Activated naive CD4-positive, alpha-beta T cell treated with anti-CD3 and anti-CD28 coated beads, Interleukin-2, amount 50 U/mL, for 72 hours (primary cell): ENCODE measurements around the gene SMIM10L2A. TPM values are rescaled to one million over a fixed set of nuclear protein-coding genes. Genes with fewer than 3 reads are reported as not detected.
"Not testable (repeated sequence)": the region's sequence is repeated elsewhere in the genome, so short reads cannot be mapped to it uniquely, and the experiment has no call there.

ENCODE experiments used
- ATAC-seq, 2 donors: fragments of 150-1000 bp; cut with Tn5 transposase; 2 replicates each; pipeline ENCODE4 v1.10.0; 2021; ENCODE audit warnings: mild to moderate bottlenecking in 2 of 2, moderate library complexity in 2 of 2
- DNase-seq, 2 donors: peaks; one replicate each; pipeline ENCODE4 v3.0.0; 2021 to 2022; ENCODE audit warnings: low spot score in 2 of 2
- H3K27ac Mint-ChIP-seq, 2 donors: one replicate each; pipeline ENCODE4 v1.8.0; 2022; ENCODE audit warnings: mild to moderate bottlenecking in 2 of 2, mixed read lengths in 2 of 2
- H3K36me3 Mint-ChIP-seq, 2 donors: one replicate each; pipeline ENCODE4 v1.8.0; 2022; ENCODE audit warnings: mixed read lengths in 2 of 2
- H3K9me3 Mint-ChIP-seq, 2 donors: one replicate each; pipeline ENCODE4 v1.8.0; 2022; ENCODE audit warnings: mixed read lengths in 2 of 2
- total RNA-seq, 2 donors: library from RNA; stranded (reverse); gene quantifications; one replicate each; pipeline ENCODE4 v1.2.3, GENCODE V29; 2022

Gene SMIM10L2A
- total RNA-seq, 2 donors from 2014 or later: 0.18 to 0.54 TPM

DNA sequence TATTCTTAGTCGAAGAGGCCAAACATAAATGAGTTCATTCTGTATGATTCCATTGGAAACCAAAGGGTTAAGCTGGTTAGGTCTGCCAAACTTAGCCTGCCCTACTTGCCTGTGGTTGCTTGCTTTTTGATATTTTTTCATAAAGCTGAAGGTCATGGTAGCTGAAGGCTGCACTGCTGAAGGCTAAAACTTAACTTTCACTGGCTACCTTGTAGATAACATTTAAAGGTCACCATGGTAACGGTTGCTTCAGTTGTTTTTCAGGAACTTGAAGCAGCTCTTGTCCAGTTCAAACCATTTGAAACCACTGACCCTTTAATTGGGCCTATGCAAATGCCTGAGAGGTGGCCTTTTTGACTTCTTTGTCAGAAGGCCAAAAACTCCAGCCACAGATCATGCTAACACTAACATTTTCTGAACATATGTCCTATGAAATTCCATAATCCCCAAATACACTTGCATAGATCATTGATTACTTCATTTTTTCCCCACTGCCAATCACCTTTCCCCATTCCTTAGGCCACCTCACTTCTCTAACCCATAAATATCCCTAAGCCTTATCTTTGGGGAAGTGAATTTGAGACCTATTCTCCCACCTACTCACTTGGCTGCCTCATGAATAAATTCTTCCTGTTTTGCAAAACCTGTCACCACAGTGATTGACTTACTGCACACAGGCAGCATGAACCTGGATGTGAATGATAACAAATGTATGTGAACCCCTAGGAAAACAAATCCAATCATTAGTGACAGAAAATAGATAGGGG lies 10.7 kb upstream of the SMIM10L2A start:
- ATAC-seq (no peak), DNase-seq (no peak)
- no peaks in the 10 kb centered on the region for H3K36me3 Mint-ChIP-seq
- H3K9me3 Mint-ChIP-seq: no peaks in the 10 kb centered on the region
- H3K27ac Mint-ChIP-seq: no peak overlapping the region

DNA sequence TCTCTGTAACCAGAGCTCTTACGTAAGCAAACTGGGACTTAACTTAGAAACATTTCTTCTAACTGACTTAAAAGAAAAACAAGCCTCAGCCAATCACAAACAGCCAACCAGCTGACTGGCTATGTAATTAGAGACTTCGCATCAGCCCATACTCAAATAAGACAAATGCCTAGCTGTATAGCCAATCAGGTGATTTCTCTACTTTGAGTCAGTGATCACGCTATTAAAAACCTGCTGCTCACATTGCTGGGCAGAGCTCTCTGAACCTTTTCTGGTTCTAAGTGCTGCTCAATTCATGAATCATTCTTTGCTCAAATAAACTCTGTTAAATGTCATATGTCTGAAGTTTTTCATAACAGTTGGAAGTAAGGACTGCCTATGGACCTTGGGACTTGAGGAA lies 9.9 kb upstream of the SMIM10L2A start:
- Mint-ChIP-seq H3K36me3 (no peaks in the 10 kb centered on the region), H3K9me3 (no peaks in the 10 kb centered on the region), H3K27ac (no peak overlapping the region)
- DNase-seq: no peak
- ATAC-seq: no peak

DNA sequence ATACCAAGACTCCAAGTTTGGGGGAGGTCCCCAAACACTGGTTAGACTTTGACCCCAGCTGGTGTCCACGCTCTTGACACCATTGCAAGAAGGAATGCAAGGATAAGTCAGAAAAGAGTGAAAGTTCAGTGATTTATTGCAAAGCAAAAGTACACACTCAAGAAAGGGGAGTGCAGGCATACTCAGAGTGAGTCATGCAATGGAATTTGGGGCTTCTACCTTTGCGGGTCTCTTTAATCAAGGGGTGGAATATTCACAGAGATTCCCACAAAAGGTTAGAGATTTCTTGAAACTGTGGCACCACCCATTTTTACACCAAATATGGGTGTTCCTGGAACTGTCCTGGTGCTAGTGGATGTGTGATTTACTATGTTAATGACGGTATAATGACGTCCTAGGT lies 5.2 kb upstream of the SMIM10L2A start:
- no peak overlapping the region for H3K27ac Mint-ChIP-seq
- DNase-seq: no peak
- no peak for ATAC-seq
- no peaks in the 10 kb centered on the region for H3K36me3 Mint-ChIP-seq
- no peaks in the 10 kb centered on the region for H3K9me3 Mint-ChIP-seq

DNA sequence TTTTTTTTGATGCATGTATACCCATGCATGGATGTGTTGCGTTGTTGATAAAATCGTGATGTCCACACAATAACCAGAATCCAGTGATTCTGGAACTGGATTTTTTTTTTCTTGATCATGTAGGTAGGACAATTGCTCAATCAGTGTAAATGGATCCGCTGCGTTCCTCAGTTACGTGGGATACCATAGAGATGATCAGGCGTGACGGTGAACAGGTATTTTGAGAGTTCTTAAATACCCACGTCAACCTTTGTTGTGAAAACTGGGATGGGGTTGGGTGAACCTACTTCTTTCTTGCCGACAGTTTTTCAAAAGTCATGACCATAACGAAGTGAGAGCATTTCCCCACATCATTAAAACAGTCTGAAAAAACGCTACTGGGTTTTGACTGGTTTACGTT lies 913 bp upstream of the SMIM10L2A start:
- ATAC-seq (no peak), DNase-seq (no peak)
- Mint-ChIP-seq H3K9me3 (no peaks in the 10 kb centered on the region), H3K36me3 (no peaks in the 10 kb centered on the region), H3K27ac (no peak overlapping the region)

DNA sequence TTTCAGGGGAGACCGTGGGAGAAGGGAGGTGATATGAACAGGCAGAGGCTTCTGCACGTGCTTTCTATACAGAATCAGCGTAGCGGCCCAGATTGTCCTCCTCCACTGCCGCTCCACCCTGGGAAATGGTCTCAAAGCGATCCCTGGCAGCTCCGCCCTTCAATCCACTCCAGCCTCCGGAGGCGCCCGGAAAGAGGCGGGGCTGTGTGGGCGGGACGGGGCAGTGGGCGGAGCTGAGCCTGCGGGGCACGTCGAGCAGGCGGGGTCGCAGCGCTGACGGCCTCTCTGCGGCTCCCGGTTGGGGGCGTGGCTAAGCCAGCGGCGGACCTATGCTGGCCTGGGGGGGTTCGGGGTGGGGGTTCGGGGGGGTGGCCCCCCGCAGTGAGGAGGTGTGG lies 210 bp upstream of the SMIM10L2A start:
- peak; percentile 86 for DNase-seq
- H3K27ac Mint-ChIP-seq: no peak overlapping the region
- no peaks in the 10 kb centered on the region for H3K9me3 Mint-ChIP-seq
- ATAC-seq: peak; percentile 91 to 93
- no peaks in the 10 kb centered on the region for H3K36me3 Mint-ChIP-seq

DNA sequence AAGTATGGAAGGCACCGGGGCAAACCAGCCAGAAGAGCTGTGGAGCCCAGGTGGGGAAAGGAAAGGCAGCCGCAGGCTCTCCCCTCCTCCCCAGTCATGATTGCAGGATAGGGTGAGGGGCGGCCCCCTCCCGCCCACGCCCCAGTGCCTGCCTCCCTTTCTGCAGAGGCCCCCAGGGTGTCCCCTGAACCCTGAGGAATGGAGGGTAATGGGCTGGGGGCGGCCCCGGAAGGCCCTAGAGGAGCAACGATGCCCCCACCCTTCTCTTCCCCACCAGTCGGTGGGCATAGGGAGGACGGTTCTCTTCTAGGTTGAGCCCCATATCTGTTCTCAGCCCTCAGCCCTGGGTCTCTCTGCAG lies 1.0 kb downstream of the SMIM10L2A start:
- DNase-seq, H3K27ac Mint-ChIP-seq, H3K36me3 Mint-ChIP-seq, ATAC-seq, H3K9me3 Mint-ChIP-seq: not testable (repeated sequence)

DNA sequence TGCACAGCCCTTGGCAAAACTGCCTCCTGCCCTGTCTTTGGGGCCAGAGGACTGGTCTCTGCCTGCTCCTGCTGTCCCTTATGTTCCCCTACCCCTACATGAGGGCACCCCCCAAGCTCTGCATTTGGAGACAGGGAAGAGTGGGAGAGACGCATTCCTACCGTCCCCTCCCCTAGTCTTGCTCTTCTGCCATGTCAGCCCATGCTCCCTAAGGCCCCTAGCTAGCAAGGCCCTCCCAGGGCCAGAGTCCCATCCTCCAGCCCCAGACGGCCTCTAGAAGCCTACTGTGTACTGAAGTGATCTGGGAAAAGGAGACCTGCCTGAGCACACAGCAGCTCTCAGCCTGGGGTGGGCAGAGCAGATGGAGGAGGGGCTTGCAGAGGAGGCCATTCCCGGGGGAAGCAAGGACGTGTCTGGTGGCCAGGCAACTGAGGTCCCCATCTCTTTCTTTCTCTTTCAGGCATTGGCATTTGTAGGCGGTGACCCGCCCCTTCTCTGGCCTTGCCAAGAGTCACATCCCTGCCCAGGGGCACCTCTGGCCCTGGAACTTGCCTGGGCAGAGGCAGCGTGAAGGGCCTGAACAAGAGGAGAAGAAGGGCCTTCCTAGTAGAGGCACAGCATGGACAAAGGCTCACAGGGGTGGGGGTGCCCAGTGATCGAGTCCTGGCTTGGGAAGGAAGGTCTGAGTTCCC lies 1.6 kb downstream of the SMIM10L2A start:
- not testable (repeated sequence) for ATAC-seq, H3K36me3 Mint-ChIP-seq, H3K27ac Mint-ChIP-seq, DNase-seq, H3K9me3 Mint-ChIP-seq

DNA sequence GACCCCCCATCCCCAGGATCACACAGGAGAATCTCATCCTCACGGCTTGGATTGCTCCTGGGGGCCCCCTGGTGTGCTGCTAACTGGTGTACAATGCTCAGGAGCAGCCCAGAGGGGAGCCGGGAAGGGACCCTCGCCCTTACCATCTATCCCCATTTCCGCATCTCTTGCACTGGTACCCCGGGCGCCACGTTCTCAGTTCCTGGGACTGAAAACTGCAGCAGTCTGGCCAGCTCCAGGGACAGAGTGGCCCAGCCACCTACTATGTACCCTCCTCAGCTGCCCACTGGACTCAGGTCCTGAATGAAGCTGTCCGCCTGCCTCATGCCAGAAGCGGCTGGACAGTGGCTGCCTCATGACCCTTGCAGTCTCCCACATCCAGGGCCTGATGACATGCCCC lies 2.7 kb downstream of the SMIM10L2A start:
- no peaks in the 10 kb centered on the region for H3K36me3 Mint-ChIP-seq
- H3K27ac Mint-ChIP-seq: no peak overlapping the region
- no peaks in the 10 kb centered on the region for H3K9me3 Mint-ChIP-seq
- no peak for ATAC-seq
- no peak for DNase-seq

DNA sequence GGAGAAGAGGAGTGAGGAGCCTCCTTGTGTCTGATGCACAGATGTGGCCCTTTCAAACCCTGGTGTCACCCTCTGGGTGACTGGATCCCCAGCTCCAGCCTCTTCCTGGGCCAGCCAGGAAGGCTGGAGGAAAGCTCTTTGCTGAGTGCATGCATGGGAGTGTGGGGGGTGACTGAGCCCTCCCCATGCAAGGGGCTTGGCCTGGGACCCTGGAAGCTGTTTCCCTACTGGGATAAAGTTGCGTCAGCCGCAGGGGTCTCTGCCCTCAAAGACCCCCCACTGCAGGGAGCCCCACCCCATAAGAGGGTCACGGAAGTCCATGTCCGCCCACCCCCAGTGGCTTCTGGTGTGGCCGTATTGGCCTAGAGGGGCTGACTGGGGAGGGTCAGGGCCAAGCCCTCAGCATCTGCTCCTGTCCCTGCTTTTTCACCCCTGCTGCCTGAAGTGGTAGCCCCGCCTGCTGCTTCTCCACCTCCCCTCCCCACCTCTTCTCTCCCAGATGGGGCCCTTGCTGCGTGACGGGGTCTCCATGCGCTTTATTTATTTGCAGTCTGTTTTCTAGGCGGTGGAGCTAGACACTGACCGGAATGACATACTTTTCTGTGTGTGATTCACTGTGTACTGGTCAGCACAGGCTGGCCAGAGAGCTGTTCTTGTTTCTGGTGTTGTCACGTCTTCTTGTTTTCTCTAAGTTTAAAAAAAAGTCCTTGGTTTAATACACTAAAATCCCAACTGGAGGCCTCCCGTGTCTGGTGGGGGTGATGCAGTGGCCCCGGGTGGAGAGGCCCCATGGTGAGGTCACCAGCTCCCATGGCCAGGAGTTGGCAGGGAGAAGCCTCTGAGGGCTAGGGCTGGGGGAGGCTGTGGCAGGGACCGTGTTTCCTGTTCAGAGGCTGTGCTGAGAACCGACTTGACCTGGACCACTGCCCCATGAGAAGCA lies 3.6 kb downstream of the SMIM10L2A start:
- ATAC-seq: no peak
- no peaks in the 10 kb centered on the region for H3K9me3 Mint-ChIP-seq

DNA sequence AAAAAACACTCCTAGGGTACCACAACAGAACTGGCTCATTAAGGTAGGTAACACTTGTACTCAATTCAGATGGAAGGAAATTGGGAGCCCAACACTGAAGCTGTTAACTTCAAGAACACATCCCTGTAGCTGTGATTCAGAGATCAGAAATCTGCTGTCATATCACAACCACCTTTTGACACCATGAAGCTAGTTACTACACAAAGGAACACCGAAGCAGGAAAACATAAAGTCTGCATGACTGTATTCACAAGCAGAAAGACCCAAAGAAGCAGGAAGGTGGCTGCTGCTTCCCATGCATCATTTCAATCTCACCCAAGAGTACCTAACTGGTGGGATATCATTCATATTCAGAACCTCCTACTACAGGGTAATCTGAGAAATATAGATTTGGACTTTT lies 7.7 kb downstream of the SMIM10L2A start:
- H3K36me3 Mint-ChIP-seq: peaks cover 7 to 9% of the 10 kb centered on the region in 2 donors
- no peak for DNase-seq
- peaks cover 0 to 7% of the 10 kb centered on the region in 2 donors for H3K9me3 Mint-ChIP-seq
- ATAC-seq: peak in 1 of 2 donors; percentile 45
- no peak overlapping the region for H3K27ac Mint-ChIP-seq

More for the DNA sequence above, 3.6 kb downstream of the SMIM10L2A start:
- DNase-seq: no peak
- no peaks in the 10 kb centered on the region for H3K36me3 Mint-ChIP-seq
- H3K27ac Mint-ChIP-seq: no peak overlapping the region

DNA sequence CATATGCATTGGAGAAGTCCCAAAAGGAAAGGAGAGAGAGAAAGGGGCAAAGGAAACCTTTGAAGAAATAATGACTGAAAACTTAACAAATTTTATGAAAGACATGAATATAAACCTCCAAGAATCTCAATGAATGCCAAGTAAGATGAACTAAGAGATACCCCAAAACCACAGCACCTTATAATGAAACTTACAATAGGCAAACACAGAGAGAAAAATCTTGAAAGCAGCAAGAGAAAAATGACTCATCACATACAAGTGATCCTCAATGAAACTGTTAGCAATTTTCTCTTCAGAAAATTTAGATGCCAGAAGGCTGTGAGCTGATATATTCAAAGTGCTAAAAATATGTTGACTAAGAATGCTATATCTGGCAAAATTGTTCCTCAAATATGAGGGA lies 10.1 kb downstream of the SMIM10L2A start:
- Mint-ChIP-seq H3K36me3 (peaks cover 7 to 9% of the 10 kb centered on the region in 2 donors), H3K9me3 (peaks cover 0 to 7% of the 10 kb centered on the region in 2 donors), H3K27ac (no peak overlapping the region)
- DNase-seq: no peak
- peak; percentile 24 to 92 for ATAC-seq

DNA sequence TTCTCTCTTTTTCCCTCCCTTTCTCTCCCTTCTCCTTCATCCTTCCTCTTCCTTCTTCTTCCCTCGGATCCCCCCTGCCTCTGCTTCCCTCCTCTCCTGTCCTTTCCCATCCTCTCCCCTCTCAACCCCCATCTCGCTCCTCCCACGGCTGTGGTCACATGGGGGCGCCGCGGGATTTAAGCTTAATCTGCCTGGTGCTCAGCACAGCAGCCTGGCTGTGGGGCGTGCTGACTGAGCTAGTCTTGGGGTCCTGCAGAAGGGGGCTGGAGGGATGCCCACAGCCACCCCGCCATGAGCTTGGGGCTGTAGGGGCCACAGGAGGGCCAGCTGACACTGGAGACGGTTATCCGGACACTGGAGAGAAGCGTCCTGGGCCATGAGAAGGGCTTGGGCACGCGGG lies 10.7 kb downstream of the SMIM10L2A start:
- ATAC-seq (no peak), DNase-seq (no peak)
- H3K27ac Mint-ChIP-seq: no peak overlapping the region
- H3K9me3 Mint-ChIP-seq: peaks cover 0 to 7% of the 10 kb centered on the region in 2 donors
- H3K36me3 Mint-ChIP-seq: peaks cover 7 to 9% of the 10 kb centered on the region in 2 donors

DNA sequence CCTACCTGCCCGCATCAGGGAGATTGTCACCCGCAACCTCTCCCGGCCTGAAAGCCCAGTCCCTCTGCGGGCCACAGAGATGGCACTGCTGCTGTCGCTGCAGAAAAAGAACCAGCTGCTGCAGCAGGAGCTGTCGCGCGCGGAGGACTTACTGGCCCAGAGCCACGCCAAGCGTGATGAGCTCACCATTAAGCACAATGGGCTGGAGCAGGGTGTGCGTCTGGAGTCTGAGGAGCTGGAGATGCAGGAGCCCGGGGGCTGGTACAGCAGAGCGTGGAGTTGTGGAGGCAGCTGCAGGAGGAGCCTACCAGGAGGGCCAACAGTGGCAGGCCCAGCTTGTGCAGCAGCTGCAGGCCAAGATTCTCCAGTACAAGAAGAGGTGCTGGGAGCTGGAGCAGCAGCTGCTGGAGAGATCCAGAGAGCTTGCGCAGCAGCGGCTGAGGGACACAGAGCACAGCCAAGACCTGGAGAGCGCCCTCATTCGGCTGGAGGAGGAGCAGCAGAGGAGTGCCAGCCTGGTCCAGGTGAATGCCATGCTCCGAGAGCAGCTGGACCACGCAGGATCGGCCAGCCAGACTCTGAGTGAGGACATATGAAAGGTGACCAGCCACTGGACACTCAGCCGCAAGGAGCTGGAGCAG lies 11.3 kb downstream of the SMIM10L2A start:
- no peak for DNase-seq
- H3K9me3 Mint-ChIP-seq: peaks cover 0 to 7% of the 10 kb centered on the region in 2 donors
- peaks cover 7 to 9% of the 10 kb centered on the region in 2 donors for H3K36me3 Mint-ChIP-seq
- no peak for ATAC-seq
- no peak overlapping the region for H3K27ac Mint-ChIP-seq

DNA sequence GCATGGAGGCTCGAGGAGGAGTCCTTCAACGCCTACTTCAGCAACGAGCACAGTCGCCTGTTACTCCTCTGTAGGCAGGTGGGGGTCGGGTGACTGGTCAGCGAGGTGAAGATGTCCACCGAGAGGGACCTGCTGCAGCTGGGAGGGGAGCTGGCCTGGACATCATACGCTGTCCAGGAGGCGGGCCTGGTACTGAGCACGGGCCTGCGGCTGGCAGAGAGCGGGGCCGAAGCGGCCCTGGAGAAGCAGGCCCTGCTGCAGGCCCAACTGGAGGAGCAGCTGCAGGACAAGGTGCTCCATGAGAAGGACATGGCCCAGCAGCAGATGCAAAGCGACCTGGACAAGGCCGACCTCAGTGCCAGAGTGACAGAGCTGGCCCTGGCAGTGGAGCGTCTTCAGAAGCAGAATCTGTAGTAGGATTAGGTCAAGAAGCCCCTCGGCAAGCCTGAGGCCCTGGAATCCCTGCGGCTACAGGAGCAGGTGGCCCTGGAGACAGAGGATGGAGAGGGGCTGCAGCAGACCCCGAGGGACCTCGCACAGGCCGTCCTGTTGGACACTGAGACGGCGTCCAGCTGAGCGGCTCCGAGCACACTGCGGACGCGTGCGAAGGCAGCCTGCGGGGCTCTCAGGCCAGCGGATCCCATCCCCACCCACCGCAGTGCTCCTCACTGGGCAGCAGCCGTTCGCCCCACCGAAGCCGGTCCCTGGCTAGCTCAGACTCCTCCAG lies 11.9 kb downstream of the SMIM10L2A start:
- peaks cover 0 to 7% of the 10 kb centered on the region in 2 donors for H3K9me3 Mint-ChIP-seq
- H3K36me3 Mint-ChIP-seq: peaks cover 7 to 9% of the 10 kb centered on the region in 2 donors
- no peak overlapping the region for H3K27ac Mint-ChIP-seq
- DNase-seq (no peak), ATAC-seq (no peak)

DNA sequence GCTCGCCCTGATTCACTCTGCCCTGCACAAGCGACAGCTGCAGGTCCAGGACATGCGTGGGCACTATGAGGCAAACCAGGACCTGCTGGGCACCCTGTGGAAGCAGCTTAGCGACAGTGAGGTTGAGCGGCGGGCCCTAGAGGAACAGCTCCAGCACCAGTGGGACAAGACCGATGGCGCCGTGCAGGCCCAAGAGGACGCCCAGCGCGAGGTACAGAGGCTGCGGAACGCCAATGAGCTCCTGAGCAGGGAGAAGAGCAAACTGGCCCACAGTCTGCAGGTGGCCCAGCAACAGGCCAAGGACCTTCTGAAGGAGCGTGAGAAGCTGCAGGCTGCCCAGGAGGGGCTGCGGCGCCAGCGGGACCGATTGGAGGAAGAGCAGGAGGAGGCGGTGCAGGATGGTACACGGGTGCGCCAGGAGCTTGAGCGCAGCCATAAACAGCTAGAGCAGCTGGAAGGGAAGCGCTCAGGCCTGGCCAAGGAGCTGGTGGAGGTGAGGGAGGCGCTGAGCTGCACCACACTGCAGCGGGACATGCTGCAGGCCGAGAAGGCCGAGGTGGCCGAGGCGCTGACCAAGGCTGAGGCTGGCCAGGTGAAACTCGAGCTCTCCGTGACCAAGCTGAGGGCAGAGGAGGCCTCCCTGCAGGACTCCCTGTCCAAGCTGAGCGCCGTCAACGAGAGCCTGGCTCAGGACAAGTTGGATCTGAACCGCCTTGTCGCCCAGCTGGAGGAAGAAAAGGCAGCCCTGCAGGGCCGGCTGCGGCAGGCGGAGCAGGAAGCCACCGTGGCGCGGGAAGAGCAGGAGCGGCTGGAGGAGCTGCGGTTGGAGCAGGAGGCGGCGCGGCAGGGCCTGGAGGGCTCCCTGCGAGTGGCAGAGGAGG lies 12.8 kb downstream of the SMIM10L2A start:
- no peak for DNase-seq
- H3K27ac Mint-ChIP-seq: no peak overlapping the region

More for the DNA sequence above, 12.8 kb downstream of the SMIM10L2A start:
- ATAC-seq: no peak
- H3K9me3 Mint-ChIP-seq: peaks cover 0 to 7% of the 10 kb centered on the region in 2 donors
- peaks cover 7 to 9% of the 10 kb centered on the region in 2 donors for H3K36me3 Mint-ChIP-seq
